Naive thymus-derived CD4-positive, alpha-beta T cell (primary cell): ENCODE results near the gene PPIL6. TPM values are rescaled to one million over a fixed set of nuclear protein-coding genes. Genes with fewer than 3 reads are reported as not detected.
"Not testable (repeated sequence)": the region's sequence is repeated elsewhere in the genome, so short reads cannot be mapped to it uniquely, and the experiment has no call there.

Source experiments
- ATAC-seq: fragments of 150-1000 bp; cut with Tn5 transposase; 2 replicates; pipeline ENCODE4 v1.10.0; 2021; ENCODE audit warnings: mild to moderate bottlenecking, moderate library complexity
- CTCF ChIA-PET: fragments of 350-600 bp; sonication (Branson Sonifier 250); formaldehyde crosslinking; loops from one replicate; lab custom pipeline; 2021; ENCODE audit warnings: antibody characterized with exemption; lab: Charles Lee
- POLR2A ChIA-PET: fragments of 350-600 bp; sonication (Branson Sonifier 250); formaldehyde crosslinking; loops from one replicate; lab custom pipeline; 2021; ENCODE audit warnings: antibody characterized with exemption, inconsistent platforms; lab: Charles Lee
- DNase-seq, 9 donors: peaks; one replicate each; pipeline versions ENCODE4 v3.0.0 to v3.0.0-alpha.2; 2020 to 2022; ENCODE audit warnings: mixed read lengths in 1 of 9
- H3K27ac ChIP-seq: one replicate; pipeline ENCODE4 v1.7.0; 2013; ENCODE audit warnings: mild to moderate bottlenecking, low read depth, low read length, moderate library complexity
- H3K27me3 ChIP-seq, 2 donors: one replicate each; pipeline ENCODE4 v1.7.0; 2013; ENCODE audit warnings: low read length in 2 of 2, mild to moderate bottlenecking in 2 of 2, moderate library complexity in 2 of 2; ENCODE audit not compliant: control insufficient read depth in 2 of 2, insufficient read depth in 2 of 2
- H3K36me3 ChIP-seq, 3 experiments: 1 replicate in 2 of 3; 2 replicates in 1 of 3; pipeline ENCODE4 v1.7.0; 2013; ENCODE audit warnings: low read length in 3 of 3, mild to moderate bottlenecking in 3 of 3, moderate library complexity in 1 of 3; ENCODE audit not compliant: insufficient read depth in 3 of 3, control insufficient read depth in 2 of 3
- H3K4me1 ChIP-seq, 2 donors: one replicate each; pipeline ENCODE4 v1.7.0; 2013; ENCODE audit warnings: low read length in 2 of 2, mild to moderate bottlenecking in 2 of 2, moderate library complexity in 1 of 2; ENCODE audit not compliant: control insufficient read depth in 2 of 2, insufficient read depth in 2 of 2
- H3K4me3 ChIP-seq: 2 replicates; pipeline ENCODE4 v1.7.0; 2013; ENCODE audit warnings: mild to moderate bottlenecking, low read length
- H3K9me3 ChIP-seq, 3 experiments: 1 replicate in 2 of 3; 2 replicates in 1 of 3; pipeline ENCODE4 v1.7.0; 2013; ENCODE audit warnings: low read length in 3 of 3; ENCODE audit not compliant: control insufficient read depth in 2 of 3
- H3K27ac Mint-ChIP-seq, 9 donors: one replicate each; pipeline ENCODE4 v1.8.0; 2020 to 2022; ENCODE audit warnings: mixed read lengths in 9 of 9, mild to moderate bottlenecking in 8 of 9, moderate library complexity in 5 of 9, inconsistent platforms in 2 of 9
- H3K27me3 Mint-ChIP-seq, 5 donors: one replicate each; pipeline ENCODE4 v1.8.0; 2021 to 2022; ENCODE audit warnings: mixed read lengths in 5 of 5, mild to moderate bottlenecking in 1 of 5
- H3K36me3 Mint-ChIP-seq, 5 donors: one replicate each; pipeline ENCODE4 v1.8.0; 2020 to 2022; ENCODE audit warnings: mixed read lengths in 5 of 5, mild to moderate bottlenecking in 3 of 5, inconsistent platforms in 1 of 5
- H3K4me1 Mint-ChIP-seq, 7 donors: one replicate each; pipeline ENCODE4 v1.8.0; 2020 to 2022; ENCODE audit warnings: mixed read lengths in 7 of 7, mild to moderate bottlenecking in 3 of 7, inconsistent platforms in 1 of 7
- H3K4me3 Mint-ChIP-seq, 10 donors: one replicate each; pipeline ENCODE4 v1.8.0; 2020 to 2022; ENCODE audit warnings: mild to moderate bottlenecking in 10 of 10, mixed read lengths in 10 of 10, moderate library complexity in 6 of 10, inconsistent platforms in 2 of 10
- H3K9me3 Mint-ChIP-seq, 11 donors: one replicate each; pipeline ENCODE4 v1.8.0; 2020 to 2022; ENCODE audit warnings: mixed read lengths in 11 of 11, mild to moderate bottlenecking in 4 of 11, inconsistent platforms in 1 of 11, moderate library complexity in 1 of 11
- intact Hi-C, 2 donors: fragments of 100-400 bp; cut with micrococcal nuclease; formaldehyde crosslinking; loops; one replicate each; pipeline ENCODE4 v1.15.1; 2023
- polyA plus RNA-seq, 2 donors: library from polyadenylated mRNA; unstranded; fragments of 300-500 nt; fragmentation: Illumina TruSeq; gene quantifications; one replicate each; pipeline ENCODE4 v1.2.3, GENCODE V29; 2021
- total RNA-seq, 6 experiments: library from RNA in 5 of 6; stranded (reverse) in 5 of 6; gene quantifications; 1 replicate in 5 of 6; 2 replicates in 1 of 6; pipeline ENCODE4 v1.2.3 and lab custom pipeline; 2021 to 2026

Gene PPIL6
- total and polyA plus RNA-seq, 7 experiments from 2014 or later, result 0.13 to 1.9 (median 0.51) TPM; not detected in 1

GRCh38 chr6:109461733-109462526 is 21.5 kb upstream of the PPIL6 start:
- H3K27me3 Mint-ChIP-seq, result no peaks in the 10 kb centered on the region
- intact Hi-C loops, result no loop called here
- no peaks in the 10 kb centered on the region for H3K9me3 ChIP-seq
- H3K27me3 ChIP-seq, result no peaks in the 10 kb centered on the region
- no peak overlapping the region for H3K4me3 Mint-ChIP-seq
- peaks cover 12 to 36% (median 27%) of the 10 kb centered on the region in 5 donors for H3K36me3 Mint-ChIP-seq
- ATAC-seq, result no peak
- peaks cover 18 to 70% (median 62%) of the 10 kb centered on the region in 7 donors for H3K4me1 Mint-ChIP-seq
- no peak overlapping the region for H3K4me3 ChIP-seq
- peaks cover 21% of the 10 kb centered on the region in 2 donors for H3K4me1 ChIP-seq
- peaks cover 0 to 5% (median 0%) of the 10 kb centered on the region in 11 donors for H3K9me3 Mint-ChIP-seq
- H3K36me3 ChIP-seq, result peaks cover 0 to 38% (median 6%) of the 10 kb centered on the region in 3 experiments
- peak overlapping the region in 8 of 9 donors; percentile 1 to 89 (median 60) for H3K27ac Mint-ChIP-seq
- H3K27ac ChIP-seq, result no peak overlapping the region
- DNase-seq, result no peak
- CTCF ChIA-PET, result no interaction called here
- POLR2A ChIA-PET, result interaction anchor here (0.8 to 1.0 kb wide), 2 partner anchors 14 to 79 kb away, joined by 3 read pairs; no protein-coding TSS in a partner anchor

GRCh38 chr6:109461205-109461604 is 20.8 kb upstream of the PPIL6 start:
- Mint-ChIP-seq H3K36me3 (peaks cover 12 to 35% (median 27%) of the 10 kb centered on the region in 5 donors), H3K27ac (peak overlapping the region in 7 of 9 donors; percentile 21 to 80 (median 46)), H3K4me1 (peaks cover 18 to 72% (median 67%) of the 10 kb centered on the region in 7 donors)
- POLR2A ChIA-PET, result interaction anchor here (1.0 to 1.3 kb wide), 2 partner anchors 15 to 719 kb away, joined by 3 read pairs; partner anchors contain the start of genes CDC40 and WASF1
- DNase-seq, H3K9me3 ChIP-seq, H3K27ac ChIP-seq, H3K4me3 Mint-ChIP-seq, H3K27me3 ChIP-seq, H3K9me3 Mint-ChIP-seq, ATAC-seq, H3K27me3 Mint-ChIP-seq, H3K4me3 ChIP-seq, intact Hi-C loops, CTCF ChIA-PET: not testable (repeated sequence)
- Histone ChIP-seq H3K36me3 (peaks cover 0 to 32% (median 5%) of the 10 kb centered on the region in 3 experiments), H3K4me1 (peaks cover 27 to 28% of the 10 kb centered on the region in 2 donors)

- H3K4me1 Mint-ChIP-seq, result peaks cover 18 to 63% (median 60%) of the 10 kb centered on the region in 7 donors
- peaks cover 7 to 29% (median 22%) of the 10 kb centered on the region in 5 donors for H3K36me3 Mint-ChIP-seq
Observed at GRCh38 chr6:109460161-109460829, 19.9 kb upstream of the PPIL6 start.

GRCh38 chr6:109458774-109459531 is 18.5 kb upstream of the PPIL6 start:
- peak overlapping the region in 5 of 10 donors; percentile 0 to 24 (median 2) for H3K4me3 Mint-ChIP-seq
- ChIA-PET CTCF (interaction anchor here (2.0 kb wide), 1 partner anchor 33 kb away, joined by 8 read pairs; no protein-coding TSS in a partner anchor), POLR2A (interaction anchor here (0.7 to 7.1 kb wide), 6 partner anchors 9 to 75 kb away, joined by 3 to 58 read pairs (median 6); partner anchors contain the start of genes PPIL6, SMPD2 and ZBTB24)
- H3K27me3 ChIP-seq, result no peaks in the 10 kb centered on the region
- H3K4me3 ChIP-seq, result no peak overlapping the region
- DNase-seq, result peak in 5 of 9 donors; percentile 27 to 49 (median 40)
- no peaks in the 10 kb centered on the region for H3K27me3 Mint-ChIP-seq
- H3K4me1 Mint-ChIP-seq, result peaks cover 19 to 59% (median 59%) of the 10 kb centered on the region in 7 donors
- H3K9me3 Mint-ChIP-seq, result peaks cover 0 to 5% (median 0%) of the 10 kb centered on the region in 11 donors
- H3K36me3 Mint-ChIP-seq, result peaks cover 6 to 28% (median 14%) of the 10 kb centered on the region in 5 donors
- H3K36me3 ChIP-seq, result peaks cover 0 to 18% (median 5%) of the 10 kb centered on the region in 3 experiments
- peak; percentile 12 for ATAC-seq
- peaks cover 33 to 36% of the 10 kb centered on the region in 2 donors for H3K4me1 ChIP-seq
- intact Hi-C loops, result loop anchor here (1.0 to 10.0 kb wide), 7 partner anchors 19 to 1634 kb away; partner anchors contain the start of genes CDK19 (in 1 of the 2) and SCML4 (in 1 of the 2)
- H3K27ac ChIP-seq, result peak overlapping the region; percentile 55
- H3K27ac Mint-ChIP-seq, result peak overlapping the region; percentile 58 to 92 (median 80)
- no peaks in the 10 kb centered on the region for H3K9me3 ChIP-seq

More at GRCh38 chr6:109460161-109460829, 19.9 kb upstream of the PPIL6 start:
- no peaks in the 10 kb centered on the region for H3K9me3 ChIP-seq
- Mint-ChIP-seq H3K27me3 (no peaks in the 10 kb centered on the region), H3K4me3 (no peak overlapping the region), H3K9me3 (peaks cover 0 to 5% (median 0%) of the 10 kb centered on the region in 11 donors), H3K27ac (peak overlapping the region; percentile 31 to 92 (median 72))
- no peak for ATAC-seq
- DNase-seq, result no peak
- H3K4me1 ChIP-seq, result peaks cover 30 to 32% of the 10 kb centered on the region in 2 donors
- no peaks in the 10 kb centered on the region for H3K27me3 ChIP-seq
- intact Hi-C loops, result no loop called here
- H3K27ac ChIP-seq, result peak overlapping the region; percentile 55
- H3K36me3 ChIP-seq, result peaks cover 0 to 24% (median 5%) of the 10 kb centered on the region in 3 experiments
- POLR2A ChIA-PET, result interaction anchor here (0.7 to 7.1 kb wide), 5 partner anchors 11 to 720 kb away, joined by 3 to 58 read pairs (median 7); partner anchors contain the start of genes CDC40, PPIL6, SMPD2 and WASF1
- CTCF ChIA-PET, result interaction anchor here (0.6 to 2.0 kb wide), 5 partner anchors 8 to 77 kb away, joined by 3 to 8 read pairs (median 4); partner anchors contain the start of gene CD164
- no peak overlapping the region for H3K4me3 ChIP-seq

GRCh38 chr6:109457562-109457996 is 17.2 kb upstream of the PPIL6 start:
- ATAC-seq (no peak), DNase-seq (no peak)
- peak overlapping the region in 7 of 10 donors; percentile 16 to 96 (median 57) for H3K4me3 Mint-ChIP-seq
- H3K27ac Mint-ChIP-seq, result peak overlapping the region; percentile 57 to 92 (median 68)
- H3K9me3 ChIP-seq, result no peaks in the 10 kb centered on the region
- intact Hi-C loops, result loop anchor here (5.0 to 10.0 kb wide), 4 partner anchors 450 to 1633 kb away; partner anchors contain the start of genes CDK19 (in 1 of the 2) and SCML4 (in 1 of the 2)
- peaks cover 0 to 5% (median 0%) of the 10 kb centered on the region in 11 donors for H3K9me3 Mint-ChIP-seq
- H3K4me1 Mint-ChIP-seq, result peaks cover 25 to 67% (median 58%) of the 10 kb centered on the region in 7 donors
- ChIA-PET CTCF (interaction anchor here (1.1 kb wide), 2 partner anchors 74 to 270 kb away, joined by 4 read pairs; no protein-coding TSS in a partner anchor), POLR2A (interaction anchor here (2.4 to 7.1 kb wide), 4 partner anchors 8 to 75 kb away, joined by 7 to 58 read pairs (median 36); partner anchors contain the start of genes CD164, PPIL6, SMPD2 and ZBTB24)
- peaks cover 6 to 25% (median 13%) of the 10 kb centered on the region in 5 donors for H3K36me3 Mint-ChIP-seq
- peaks cover 40 to 44% of the 10 kb centered on the region in 2 donors for H3K4me1 ChIP-seq
- H3K27me3 ChIP-seq, result no peaks in the 10 kb centered on the region
- no peak overlapping the region for H3K4me3 ChIP-seq
- H3K36me3 ChIP-seq, result peaks cover 0 to 14% (median 4%) of the 10 kb centered on the region in 3 experiments
- H3K27ac ChIP-seq, result peak overlapping the region; percentile 7
- no peaks in the 10 kb centered on the region for H3K27me3 Mint-ChIP-seq
